ENCODE results near the gene PFN1.
A peak's percentile ranks its signal among the peaks of the same experiment; 100 is the strongest.

PFN1 gene

DNA sequence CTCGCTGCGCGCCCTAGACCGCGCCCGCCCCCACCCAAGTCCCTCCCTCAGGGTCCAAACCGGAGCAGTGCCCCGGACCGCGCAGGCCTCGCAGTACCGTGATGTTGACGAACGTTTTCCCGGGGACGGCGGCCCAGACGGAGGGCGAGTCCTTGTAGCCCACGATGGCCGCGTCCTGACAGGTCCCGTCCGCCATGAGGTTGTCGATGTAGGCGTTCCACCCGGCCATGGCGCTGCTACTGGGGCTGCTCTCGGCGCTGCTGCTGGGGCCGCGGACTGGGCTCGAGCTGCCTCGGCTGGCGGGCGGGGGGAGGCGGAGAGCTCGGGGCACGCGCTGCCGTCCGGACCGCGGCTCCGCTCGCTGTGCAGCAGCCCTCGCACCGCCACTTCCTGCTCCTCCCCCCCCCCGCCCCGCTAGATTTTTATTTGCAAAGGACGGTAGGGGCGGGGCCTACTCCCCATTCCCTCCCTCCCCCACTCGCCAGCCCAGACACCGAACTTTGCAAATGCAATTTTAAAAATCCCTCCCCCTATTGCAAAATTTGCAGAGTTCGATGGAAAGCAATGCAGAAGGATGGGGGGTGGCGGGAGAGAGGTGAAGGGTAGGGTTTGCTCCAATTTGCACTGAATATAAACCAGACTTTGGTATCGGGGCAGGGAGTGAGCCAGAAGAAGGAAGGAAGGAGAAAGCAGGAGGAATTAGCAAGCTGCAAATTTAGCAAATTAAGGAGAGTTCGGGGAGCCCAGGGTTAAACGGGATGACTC lies at the start of gene PFN1:
TSS of gene PFN1 (minus strand) at position 365 of the 765 bp plus-strand sequence. CDS start at position 229, 136 bp downstream.
- peak; percentile 94 for DNase-seq

DNA sequence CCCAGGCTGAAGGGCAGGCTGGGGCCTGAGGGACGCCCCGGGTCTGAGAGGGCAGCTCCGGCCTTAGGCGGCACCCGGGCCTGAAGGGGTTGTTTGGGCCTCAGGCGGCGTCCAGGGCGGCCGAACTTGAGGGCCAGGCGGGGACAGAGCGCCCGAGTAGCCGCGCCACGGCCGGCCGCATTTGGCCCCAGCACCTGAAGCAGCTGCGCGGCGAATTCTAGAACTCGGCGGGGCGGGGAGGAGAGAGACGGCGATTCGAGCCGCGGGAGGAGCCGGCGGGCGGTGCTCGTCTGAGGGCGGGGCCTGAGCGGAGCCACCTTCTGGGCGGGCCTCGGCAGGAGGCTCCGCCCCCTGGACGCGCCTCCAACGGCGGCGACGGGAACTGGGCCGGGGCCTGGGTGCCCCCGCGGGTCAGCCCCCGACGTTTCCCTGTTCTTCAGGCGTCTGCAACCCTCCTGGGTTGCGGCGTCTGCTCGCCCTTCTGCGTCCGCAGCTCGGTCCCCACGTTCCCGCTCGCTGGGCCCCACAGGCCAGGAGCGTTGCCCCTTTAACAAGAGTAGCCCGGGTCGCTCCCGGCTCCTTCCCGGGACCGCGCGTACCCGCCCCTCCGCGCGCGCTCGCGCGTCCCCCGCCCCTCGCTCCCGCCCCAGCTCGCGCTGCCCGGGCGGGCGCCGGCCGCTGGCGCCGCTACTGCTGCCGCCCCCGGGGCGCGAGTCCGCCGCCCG lies 49.1 kb upstream of the PFN1 start, which contains the start of the genes INCA1 and KIF1C:
TSS of gene INCA1 (minus strand) at position 221 of the 725 bp plus-strand sequence. CDS start 3,085 bp downstream, outside the sequence.
TSS of gene KIF1C (plus strand) at position 649 of the 725 bp plus-strand sequence. CDS start 2,297 bp downstream, outside the sequence.
- peak; percentile 93 for DNase-seq

DNA sequence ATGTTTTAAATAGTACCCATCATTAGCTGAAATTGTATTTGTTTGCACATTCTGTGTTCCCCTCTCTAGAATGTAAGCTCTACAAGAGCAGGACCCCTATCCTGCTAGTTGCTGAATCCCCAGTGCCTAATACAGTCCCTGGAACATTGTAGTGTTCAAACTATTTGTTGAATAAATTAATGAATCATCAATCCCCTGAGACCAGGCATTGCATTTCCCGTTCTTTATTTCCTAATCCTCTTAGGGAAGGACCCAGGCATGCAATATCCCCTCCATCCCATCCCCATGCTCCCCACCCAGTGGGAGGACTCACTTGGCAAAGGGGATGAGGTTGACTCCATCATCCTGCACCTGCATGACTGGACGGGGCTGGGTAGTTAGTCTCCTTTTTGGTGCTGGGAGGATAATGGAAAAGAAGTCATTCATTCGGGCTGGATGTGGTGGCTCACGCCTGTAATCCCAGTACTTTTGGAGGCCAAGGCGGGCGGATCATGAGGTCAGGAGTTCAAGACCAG lies 45.8 kb upstream of the PFN1 start:
- no peak for DNase-seq

DNA sequence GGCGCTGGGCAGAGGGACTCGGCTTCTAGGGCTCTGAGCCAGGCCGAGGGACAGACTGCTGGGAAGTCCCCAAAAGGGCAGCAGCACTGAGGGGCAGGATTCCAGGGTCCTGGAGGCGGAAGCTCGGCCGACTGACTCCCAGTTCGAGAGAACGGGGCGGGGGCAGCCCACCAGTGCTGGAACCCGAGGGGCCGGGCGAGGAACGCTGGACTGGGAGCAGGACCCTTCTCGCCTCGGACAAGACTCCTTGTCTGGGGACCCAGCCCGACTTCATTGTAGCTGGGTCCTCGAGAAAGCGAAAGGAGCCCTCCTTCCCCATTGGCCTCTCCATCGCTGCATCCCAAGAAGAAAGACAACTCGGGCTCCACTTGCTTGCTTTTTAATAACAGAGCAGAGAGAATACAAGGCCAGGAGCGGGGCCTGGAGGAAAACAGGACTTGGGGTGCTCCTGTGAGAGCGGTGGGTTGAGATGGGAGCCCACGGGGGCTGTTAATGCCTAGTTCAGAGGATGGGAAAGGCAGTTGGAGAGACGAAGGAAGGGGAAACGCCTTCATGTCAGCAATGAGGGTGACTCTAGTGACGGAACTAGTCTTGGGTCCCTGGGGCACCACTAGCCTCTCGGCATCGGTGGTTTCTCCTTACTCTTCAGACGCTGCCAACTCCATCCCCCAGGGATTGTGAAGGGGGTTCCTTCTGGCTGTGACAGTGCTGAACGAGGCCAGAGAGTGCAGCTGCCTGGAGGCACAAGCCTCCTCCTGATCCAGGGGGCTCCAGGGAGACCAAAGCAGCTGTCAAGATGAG lies 39.6 kb upstream of the PFN1 start:
- DNase-seq = no peak

DNA sequence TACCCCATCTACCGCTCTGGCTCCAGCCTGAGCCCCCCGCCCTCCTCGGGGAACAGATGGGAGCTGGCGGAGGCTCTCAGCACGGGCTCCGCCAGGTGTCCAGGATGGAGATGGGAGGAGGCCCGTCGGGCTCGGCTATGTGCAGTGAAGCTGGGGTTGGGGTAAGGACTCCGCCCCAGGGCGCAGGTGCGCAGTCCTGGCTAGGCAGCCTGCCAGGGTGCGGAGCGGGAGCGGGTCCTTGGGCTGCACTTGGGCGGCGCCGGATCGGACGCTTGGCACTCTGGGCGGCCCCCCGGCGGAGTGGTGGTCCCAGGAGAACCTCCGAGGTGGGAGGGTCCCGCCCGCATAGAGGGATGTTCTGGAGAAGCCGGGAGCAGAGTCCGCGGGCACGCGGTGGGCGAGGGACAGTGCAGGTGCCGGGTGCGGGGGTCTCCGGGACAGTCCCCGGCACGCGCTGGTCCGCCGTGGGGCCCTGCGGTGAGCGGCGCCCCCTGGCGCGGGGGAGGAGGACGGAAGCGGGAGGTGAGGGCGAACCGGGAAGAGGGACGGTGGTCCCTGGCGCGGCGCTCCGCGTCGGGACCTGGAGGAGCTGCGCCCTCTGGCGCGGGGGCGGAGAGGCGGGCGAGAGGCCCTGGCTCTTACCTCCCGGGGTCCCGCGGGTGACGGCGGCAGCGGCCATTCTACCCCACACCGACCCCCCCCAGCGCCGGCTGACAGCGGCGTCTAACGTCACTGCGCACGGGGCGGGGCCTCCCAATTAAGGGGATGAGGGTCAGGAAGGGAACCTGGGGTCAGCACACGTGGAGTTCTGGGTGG lies 38.8 kb upstream of the PFN1 start, which contains the start of gene CAMTA2:
TSS of gene CAMTA2 (minus strand) at position 725 of the 816 bp plus-strand sequence. CDS start 1,453 bp downstream, outside the sequence.
- peak; percentile 87 for DNase-seq

DNA sequence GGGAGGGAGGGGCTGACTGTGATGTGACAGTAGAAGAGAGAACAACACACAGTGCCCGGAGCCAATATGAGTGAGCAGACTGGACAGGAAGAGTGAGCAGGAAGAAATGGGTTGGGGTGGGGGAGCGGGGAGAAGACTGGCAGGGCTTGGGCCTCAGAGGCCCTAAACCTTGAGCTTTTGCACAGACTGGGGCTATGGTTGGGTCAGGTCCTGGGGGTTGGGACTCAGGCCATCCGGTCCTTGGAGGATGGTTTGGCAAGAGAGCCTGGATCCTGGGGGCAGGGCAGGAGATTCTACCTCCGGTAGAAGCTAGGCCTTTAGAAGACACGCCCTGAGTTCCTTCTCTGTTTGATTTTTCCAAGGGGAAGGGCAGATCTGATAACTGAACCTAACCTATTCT lies 38.1 kb upstream of the PFN1 start:
- DNase-seq = no peak

DNA sequence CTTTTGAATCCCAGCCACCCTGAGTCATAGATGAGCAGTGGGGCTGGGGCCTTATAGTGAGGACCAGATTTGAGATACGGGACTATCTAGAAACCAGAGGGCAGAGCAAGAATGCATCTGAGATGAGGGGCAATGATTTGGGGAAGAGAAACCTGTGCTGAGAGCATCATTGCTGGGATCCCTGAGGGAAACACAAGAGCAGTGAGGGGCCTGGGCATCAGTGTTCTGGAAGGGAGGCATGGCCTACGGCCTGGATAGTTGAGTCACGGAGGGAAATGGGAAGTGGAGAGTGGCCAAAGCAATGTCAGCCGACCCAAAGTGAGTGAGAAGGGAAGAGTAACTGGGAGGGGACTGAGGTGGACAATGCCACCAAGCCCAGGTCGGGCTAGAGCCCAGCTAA lies 34.0 kb upstream of the PFN1 start:
- no peak for DNase-seq

DNA sequence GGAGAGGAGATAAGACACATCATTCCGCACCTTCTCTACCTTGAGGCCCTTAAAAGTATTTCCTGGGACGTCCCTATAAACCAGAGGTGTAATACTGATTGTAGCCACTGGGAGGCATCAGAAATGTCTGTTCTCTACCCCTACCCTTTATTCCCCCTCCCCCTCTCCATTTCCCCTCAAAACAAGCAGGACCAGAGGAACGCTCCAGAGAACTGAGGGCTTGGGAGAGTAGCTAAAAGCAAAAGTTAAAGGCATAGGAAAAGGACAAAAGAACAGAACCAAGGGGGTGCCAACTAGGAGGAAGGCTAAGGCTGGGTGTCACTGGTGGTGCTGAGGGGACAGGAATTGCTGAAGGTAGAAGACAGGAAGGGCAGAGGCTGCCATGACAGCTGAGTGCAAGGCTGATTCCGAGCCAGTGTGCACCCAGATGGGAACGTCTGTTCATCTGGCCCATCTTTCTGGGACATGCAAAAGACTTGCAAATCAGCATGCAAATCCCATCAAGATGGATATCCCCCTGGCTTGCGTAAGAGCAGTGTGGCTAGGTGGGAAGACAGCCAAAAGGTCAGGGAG lies 32.4 kb upstream of the PFN1 start:
- DNase-seq = peak; percentile 78

DNA sequence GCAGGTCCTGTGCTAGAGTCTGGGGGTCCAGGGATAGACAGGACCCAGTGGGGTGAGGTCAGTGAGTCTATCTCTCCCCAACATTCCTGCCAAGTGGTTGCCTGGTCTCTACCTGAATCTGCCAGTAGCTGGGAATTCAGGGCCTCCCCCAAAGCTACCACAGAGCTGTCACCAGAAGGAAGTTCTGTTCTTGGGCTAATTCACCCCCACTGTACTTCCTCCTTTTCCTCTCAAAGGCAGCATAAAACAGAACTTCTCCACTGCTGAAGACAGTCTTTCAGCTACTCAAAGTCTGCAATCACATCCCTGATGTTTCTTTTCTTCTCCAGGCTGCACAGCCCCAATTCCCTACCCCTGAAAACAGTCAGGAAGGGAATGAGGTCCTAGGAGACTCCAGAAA lies 30.4 kb upstream of the PFN1 start:
- DNase-seq = no peak

DNA sequence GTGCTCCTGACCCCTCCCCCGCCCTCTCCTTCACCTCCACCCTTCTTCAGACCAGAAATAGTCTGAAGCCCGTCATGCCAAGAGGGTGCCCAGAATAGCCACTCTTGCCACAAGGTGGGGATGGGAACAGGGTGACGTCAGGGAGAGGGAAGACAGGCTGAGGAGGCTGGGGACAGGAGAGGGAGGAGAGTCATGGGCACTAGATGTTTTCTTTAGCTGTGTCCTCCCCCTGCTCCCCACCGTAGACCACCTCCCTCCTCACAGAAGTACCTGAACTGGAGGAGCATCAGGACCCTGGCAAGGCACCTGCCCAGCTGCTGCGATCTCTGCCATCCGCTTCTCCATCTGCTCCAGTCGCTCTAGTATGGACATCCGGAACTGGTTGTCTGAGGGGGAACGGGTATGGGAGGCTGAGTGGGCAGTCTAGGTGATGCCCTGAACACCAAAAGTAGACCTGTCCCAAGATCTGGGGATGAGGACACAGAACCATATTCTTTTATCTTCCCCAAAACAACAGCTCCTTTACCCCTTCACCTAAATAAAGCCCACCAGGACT lies 25.9 kb upstream of the PFN1 start:
- no peak for DNase-seq

DNA sequence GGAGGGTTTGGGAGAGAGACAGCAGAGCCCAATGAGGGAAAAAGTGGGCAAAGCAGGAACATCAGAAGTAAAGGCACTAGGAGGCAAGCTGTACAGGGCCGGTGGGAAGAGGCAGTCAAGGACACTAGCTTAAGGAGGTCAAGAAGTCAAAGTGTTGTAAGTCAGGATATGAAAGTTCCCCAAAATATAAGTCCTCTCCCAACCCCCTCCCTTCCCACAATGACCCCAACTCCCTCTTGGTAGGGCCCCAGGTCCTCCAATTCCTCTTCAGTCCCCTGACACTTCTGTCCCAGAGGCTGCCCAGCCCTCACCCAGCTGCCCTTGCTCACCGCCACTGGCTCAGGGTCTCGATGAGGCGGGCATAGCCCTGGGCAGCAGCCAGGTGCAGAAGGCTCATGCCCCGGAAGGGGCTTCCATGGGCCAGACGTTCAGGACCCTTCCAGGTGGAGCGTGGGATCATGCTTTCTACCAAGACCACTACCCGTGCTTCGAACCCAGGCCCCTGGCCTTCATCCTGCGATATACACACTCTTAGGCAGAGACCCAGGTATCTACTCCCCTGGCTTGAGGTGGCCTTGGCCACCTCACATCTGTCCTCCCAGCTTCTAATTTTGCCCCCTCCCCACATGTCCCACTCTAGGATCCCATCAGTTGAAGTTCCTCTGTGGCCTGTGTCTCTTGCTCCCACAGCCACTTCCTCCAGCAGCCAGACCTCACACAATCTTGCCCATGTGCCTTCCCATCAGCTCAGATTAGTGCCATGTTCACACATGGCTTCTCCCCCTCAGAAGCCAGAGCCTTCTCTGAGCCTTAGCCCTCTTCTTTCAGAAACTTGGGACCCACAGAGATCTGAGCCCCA lies 25.2 kb upstream of the PFN1 start:
- DNase-seq = no peak

DNA sequence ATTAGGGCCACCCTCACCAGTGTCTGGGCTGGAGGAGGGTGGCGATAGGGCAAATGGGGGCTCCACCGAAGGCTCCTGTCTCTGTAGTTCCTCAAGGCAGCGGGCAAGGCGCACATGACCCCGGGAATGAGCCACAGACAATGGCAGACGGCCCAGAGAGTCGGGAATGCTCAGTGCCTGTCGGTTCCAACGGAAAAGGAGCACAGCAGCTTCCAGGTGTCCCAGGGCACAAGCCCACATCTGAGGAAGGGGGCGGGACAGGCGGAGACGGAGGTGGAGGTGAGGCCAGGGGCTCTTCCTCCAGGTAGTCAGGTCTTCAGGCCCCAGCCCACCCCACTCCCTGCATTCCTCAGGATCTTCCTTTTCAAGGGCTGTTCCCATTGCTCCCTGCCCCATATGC lies 24.4 kb upstream of the PFN1 start:
- DNase-seq = no peak

DNA sequence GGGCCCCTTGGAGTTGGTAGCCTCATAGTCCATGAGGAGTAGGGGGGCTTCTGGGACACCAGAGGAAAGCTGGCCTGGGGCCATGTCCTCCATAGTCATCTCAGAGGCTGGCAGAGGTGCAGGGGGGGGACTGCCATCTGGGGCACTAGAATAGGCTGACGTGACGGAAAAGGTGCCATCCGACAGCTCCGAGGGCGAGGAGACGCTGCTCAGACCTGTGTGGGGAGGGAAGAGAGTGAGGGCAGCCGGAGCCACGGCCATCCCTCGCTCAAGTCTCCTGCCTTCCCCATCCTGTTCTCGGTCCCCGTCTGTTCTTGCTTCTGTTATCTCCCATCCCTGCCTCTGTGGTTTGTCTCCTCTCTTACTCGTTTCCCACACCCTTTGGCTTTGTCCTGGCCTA lies 24.0 kb upstream of the PFN1 start:
- DNase-seq = no peak

DNA sequence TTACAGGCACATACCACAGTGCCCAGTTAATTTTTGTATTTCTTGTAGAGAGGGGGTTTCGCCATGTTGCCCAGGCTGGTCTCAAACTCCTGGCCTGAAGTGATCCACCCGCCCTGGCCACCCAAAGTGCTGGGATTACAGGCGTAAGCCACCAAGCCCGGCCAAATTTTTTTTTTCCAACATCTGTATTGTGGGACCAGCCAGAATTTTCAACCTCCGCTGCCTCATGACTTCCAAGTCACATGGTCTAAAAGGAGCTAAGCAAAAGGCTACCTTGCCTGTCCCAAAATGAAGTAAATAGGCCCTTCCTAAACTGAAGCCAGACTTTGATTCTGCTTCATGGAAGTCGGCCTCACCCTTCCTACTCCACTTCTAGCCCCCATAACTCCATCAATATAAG lies 23.5 kb upstream of the PFN1 start:
- DNase-seq = no peak

DNA sequence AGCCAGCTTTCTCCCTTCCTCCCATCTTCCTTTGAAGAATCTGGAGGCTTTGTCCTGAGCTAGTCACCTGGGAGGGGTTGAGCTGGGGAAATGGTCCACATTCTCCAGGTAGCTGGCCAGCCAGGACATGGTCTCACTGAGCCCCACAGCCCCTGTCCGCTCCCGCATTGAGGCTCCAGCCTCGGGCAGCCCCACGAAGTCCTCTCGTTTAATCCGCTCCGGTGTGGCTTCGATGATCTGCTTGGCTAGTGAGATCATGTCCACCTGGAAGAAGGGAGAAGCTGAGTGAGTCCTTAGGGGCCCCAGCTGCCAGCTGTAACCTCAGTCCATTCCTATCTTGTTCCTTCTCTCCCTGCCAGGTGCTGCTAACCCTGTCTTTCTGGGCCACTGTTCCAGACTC lies 21.9 kb upstream of the PFN1 start:
- DNase-seq = no peak

DNA sequence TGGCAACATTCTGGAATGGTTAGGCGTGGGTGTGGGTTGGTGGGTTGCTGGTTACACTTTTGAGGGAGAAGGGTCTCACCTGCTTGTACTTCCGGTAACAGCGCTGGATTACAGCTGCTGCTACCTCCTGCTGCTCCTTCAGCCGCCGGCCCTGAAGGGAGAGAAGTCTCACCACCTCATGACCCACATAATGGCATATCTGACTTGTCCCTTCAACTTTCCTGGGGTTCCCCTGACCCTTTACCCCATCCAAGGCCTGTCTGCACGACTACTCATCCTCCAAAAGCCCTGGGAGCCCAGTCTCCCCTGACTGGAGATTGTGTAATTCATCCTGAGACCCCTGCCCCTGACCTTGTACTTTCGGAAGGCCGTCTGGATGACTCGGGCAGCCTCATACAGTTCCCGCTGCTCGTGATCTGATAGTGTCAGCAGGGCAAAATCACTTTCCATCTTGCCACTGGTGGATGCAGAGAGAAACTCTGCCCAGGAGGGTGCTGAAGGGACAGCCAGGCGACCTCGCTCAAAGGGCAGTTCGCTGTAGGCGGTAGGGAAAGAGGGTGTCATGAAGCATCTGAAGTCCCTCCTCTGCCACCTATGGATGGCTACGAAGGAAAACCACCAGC lies 21.3 kb upstream of the PFN1 start:
- no peak for DNase-seq

DNA sequence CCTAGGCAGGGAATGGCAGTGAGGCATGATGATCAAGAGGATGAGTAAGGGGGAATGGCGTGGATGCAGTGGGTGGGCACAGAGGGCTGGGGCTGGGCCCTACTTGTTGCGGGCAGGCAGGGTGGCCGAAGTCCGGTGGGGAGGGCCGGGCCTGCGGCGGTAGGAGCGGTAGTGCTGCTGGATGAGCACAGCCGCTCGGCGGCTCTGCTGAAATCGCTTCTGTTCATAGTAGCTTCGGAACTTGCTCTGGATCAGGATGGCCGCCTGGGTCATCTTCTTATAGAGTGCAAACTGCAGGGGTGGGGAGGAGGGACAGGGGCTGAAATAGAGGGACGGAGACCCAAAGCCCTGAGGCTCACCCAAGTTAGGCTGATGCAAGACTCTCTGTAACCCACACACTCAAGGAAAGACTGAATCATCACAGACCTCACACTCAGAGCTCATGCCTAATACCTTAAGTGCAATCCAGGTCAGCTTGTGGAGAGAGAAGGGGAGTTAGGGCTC lies 20.8 kb upstream of the PFN1 start:
- DNase-seq = no peak

DNA sequence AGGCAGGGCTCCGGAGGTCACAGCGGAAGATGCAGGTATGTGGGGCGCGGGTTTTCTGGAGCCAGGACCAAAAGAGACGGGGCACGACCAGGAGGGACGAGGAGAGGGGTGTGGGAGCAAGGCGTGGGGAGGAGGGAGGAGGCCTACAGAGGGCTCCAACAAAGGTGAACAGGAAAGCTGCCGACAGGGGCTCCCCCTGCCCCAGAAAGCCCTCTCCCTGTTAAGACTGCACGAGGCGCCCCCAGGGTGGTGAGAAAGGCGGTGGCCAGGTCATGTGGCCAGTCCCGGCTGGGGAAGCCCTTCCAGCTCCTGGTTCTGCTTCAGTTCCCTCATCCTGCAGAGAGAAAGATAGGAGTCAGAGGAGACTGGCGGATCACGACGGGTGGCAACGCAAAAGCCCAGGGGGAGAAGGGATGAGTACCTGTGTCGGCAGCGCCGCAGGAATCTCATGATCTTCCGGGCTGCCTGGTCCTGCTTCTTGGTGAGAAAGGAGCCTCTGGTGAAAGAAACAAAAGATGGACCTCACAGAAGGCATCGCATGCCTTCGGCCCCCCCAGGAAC lies 20.2 kb upstream of the PFN1 start:
- DNase-seq = no peak

All from CD4-positive, alpha-beta T cell treated with Interleukin-12 subunit alpha and Interleukin-12 subunit beta, for 1 hour (primary cell).